Measurements from ENCODE around the gene LEF1. TPM values are rescaled to one million over a fixed set of nuclear protein-coding genes. Genes with fewer than 3 reads are reported as not detected.

LEF1 gene
- total RNA-seq, 1 experiment from 2014 or later = 22.3 TPM

GRCh38 chr4:108143515-108143914, 25.2 kb downstream of the LEF1 start:
- TF ChIP-seq, protein P1, sequence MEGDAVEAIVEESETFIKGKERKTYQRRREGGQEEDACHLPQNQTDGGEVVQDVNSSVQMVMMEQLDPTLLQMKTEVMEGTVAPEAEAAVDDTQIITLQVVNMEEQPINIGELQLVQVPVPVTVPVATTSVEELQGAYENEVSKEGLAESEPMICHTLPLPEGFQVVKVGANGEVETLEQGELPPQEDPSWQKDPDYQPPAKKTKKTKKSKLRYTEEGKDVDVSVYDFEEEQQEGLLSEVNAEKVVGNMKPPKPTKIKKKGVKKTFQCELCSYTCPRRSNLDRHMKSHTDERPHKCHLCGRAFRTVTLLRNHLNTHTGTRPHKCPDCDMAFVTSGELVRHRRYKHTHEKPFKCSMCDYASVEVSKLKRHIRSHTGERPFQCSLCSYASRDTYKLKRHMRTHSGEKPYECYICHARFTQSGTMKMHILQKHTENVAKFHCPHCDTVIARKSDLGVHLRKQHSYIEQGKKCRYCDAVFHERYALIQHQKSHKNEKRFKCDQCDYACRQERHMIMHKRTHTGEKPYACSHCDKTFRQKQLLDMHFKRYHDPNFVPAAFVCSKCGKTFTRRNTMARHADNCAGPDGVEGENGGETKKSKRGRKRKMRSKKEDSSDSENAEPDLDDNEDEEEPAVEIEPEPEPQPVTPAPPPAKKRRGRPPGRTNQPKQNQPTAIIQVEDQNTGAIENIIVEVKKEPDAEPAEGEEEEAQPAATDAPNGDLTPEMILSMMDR (IDR thresholded peaks at IDR 0.05; ENCODE audit: insufficient read depth in 1 of 2, low read depth in 1 of 2, low read length in 1 of 2, severe bottlenecking in 1 of 2, unreplicated experiment in 1 of 2) = no peak
- H3K27me3 ChIP-seq (replicated peaks; ENCODE audit: control insufficient read depth, insufficient read depth, low read length) = no peaks in the 10 kb centered on the region
- H3K9me3 ChIP-seq = no peaks in the 10 kb centered on the region
- no peak overlapping the region for H3K4me3 ChIP-seq (ENCODE audit: low read depth, low read length)
- POLR2A ChIA-PET = no interaction called here
- Mint-ChIP-seq H3K27ac (ENCODE audit: unreplicated experiment) (no peak overlapping the region), H3K4me1 (ENCODE audit: low read depth, unreplicated experiment) (no peaks in the 10 kb centered on the region), H3K4me3 (ENCODE audit: unreplicated experiment) (no peak overlapping the region), H3K9me3 (ENCODE audit: unreplicated experiment) (no peaks in the 10 kb centered on the region), H3K27me3 (ENCODE audit: insufficient read depth, unreplicated experiment) (no peaks in the 10 kb centered on the region), H3K36me3 (ENCODE audit: insufficient read depth, unreplicated experiment) (no peaks in the 10 kb centered on the region)
- no peak for DNase-seq
- intact Hi-C loops (cut with micrococcal nuclease; ENCODE audit: unreplicated experiment) = no loop called here
- CTCF ChIA-PET = no interaction called here
- no peaks in the 10 kb centered on the region for H3K36me3 ChIP-seq (ENCODE audit: control insufficient read depth, insufficient read depth, low read length)
- H3K4me1 ChIP-seq = no peaks in the 10 kb centered on the region
- no TSS peak for BruUV-seq (replicated peaks)

- TF ChIP-seq, protein P1 (IDR thresholded peaks at IDR 0.05; ENCODE audit: insufficient read depth in 1 of 2, low read depth in 1 of 2, low read length in 1 of 2, severe bottlenecking in 1 of 2, unreplicated experiment in 1 of 2) = no peak
- no peaks in the 10 kb centered on the region for H3K36me3 Mint-ChIP-seq (ENCODE audit: insufficient read depth, unreplicated experiment)
- no peak overlapping the region for H3K27ac Mint-ChIP-seq (ENCODE audit: unreplicated experiment)
- no TSS peak for BruUV-seq (replicated peaks)
- CTCF ChIA-PET = no interaction called here
- H3K4me3 Mint-ChIP-seq (ENCODE audit: unreplicated experiment) = no peak overlapping the region
- H3K4me1 ChIP-seq = no peaks in the 10 kb centered on the region
- no peak overlapping the region for H3K4me3 ChIP-seq (ENCODE audit: low read depth, low read length)
- no peaks in the 10 kb centered on the region for H3K9me3 Mint-ChIP-seq (ENCODE audit: unreplicated experiment)
- DNase-seq = no peak
- H3K4me1 Mint-ChIP-seq (ENCODE audit: low read depth, unreplicated experiment) = no peaks in the 10 kb centered on the region
- POLR2A ChIA-PET = no interaction called here
- H3K27me3 ChIP-seq (replicated peaks; ENCODE audit: control insufficient read depth, insufficient read depth, low read length) = no peaks in the 10 kb centered on the region
- H3K36me3 ChIP-seq (ENCODE audit: control insufficient read depth, insufficient read depth, low read length) = no peaks in the 10 kb centered on the region
- intact Hi-C loops (cut with micrococcal nuclease; ENCODE audit: unreplicated experiment) = no loop called here
- no peaks in the 10 kb centered on the region for H3K9me3 ChIP-seq
- H3K27me3 Mint-ChIP-seq (ENCODE audit: insufficient read depth, unreplicated experiment) = no peaks in the 10 kb centered on the region
These were observed 25.9 kb downstream of the LEF1 start for GRCh38 chr4:108142870-108143269.

- POLR2A ChIA-PET = no interaction called here
- Mint-ChIP-seq H3K27ac (ENCODE audit: unreplicated experiment) (no peak overlapping the region), H3K36me3 (ENCODE audit: insufficient read depth, unreplicated experiment) (no peaks in the 10 kb centered on the region)
These were observed 27.4 kb downstream of the LEF1 start for GRCh38 chr4:108141213-108141950.

More at GRCh38 chr4:108141213-108141950, 27.4 kb downstream of the LEF1 start:
- Histone ChIP-seq H3K27me3 (replicated peaks; ENCODE audit: control insufficient read depth, insufficient read depth, low read length) (no peaks in the 10 kb centered on the region), H3K4me1 (no peaks in the 10 kb centered on the region), H3K36me3 (ENCODE audit: control insufficient read depth, insufficient read depth, low read length) (no peaks in the 10 kb centered on the region), H3K9me3 (no peaks in the 10 kb centered on the region), H3K4me3 (ENCODE audit: low read depth, low read length) (no peak overlapping the region)
- Mint-ChIP-seq H3K27me3 (ENCODE audit: insufficient read depth, unreplicated experiment) (no peaks in the 10 kb centered on the region), H3K4me3 (ENCODE audit: unreplicated experiment) (no peak overlapping the region), H3K9me3 (ENCODE audit: unreplicated experiment) (no peaks in the 10 kb centered on the region), H3K4me1 (ENCODE audit: low read depth, unreplicated experiment) (no peaks in the 10 kb centered on the region)
- BruUV-seq (replicated peaks) = no TSS peak
- TF ChIP-seq, protein P1 (IDR thresholded peaks at IDR 0.05; ENCODE audit: insufficient read depth in 1 of 2, low read depth in 1 of 2, low read length in 1 of 2, severe bottlenecking in 1 of 2, unreplicated experiment in 1 of 2) = no peak
- CTCF ChIA-PET = no interaction called here
- DNase-seq = no peak
- intact Hi-C loops (cut with micrococcal nuclease; ENCODE audit: unreplicated experiment) = no loop called here
